ENCODE results near the gene HEXIM2. TPM values are rescaled to one million over a fixed set of nuclear protein-coding genes. Genes with fewer than 3 reads are reported as not detected.

Gene HEXIM2
- total RNA-seq, 1 experiment from 2014 or later, result 12.5 TPM

DNA sequence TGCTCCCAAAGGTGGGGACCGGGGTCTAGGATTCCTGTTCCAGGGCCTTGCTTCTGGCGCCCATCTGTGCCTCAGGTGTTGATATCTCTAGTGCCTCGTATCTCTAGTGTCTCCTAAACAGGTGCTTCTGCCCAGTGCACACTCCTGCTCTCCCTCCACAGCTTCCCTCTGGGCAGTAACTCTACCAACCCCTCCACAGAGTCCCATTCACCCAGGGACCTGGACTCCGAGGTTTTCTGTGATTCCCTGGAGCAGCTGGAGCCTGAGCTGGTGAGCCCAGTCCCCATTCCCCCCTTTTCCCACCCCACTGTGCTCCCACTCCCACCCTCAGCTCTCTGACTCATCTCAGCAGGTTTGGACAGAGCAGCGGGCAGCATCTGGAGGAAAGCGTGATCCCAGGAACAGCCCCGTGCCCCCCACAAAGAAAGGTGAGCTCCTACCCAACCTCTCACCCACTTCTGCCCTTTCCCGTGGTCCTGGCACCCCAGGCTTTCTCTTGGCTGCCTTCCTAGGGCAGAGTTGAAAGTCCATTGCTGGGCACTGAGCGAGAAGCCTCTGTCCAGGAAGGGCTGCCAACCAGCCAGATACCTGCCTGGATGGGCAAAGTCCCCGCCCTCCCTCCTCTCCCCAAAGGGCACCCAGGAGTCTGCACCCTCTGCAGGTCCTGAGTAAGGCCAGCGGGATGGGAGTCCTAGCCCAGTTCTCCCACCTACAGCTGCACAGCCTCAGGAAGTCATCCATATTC, 23.9 kb upstream of the HEXIM2 start:
- Mint-ChIP-seq H3K4me1 (peaks cover 9 to 17% of the 10 kb centered on the region in 2 experiments), H3K27ac (no peak overlapping the region), H3K27me3 (ENCODE audit: low read depth) (peaks cover 1% of the 10 kb centered on the region; the same call in 1 of the 2 replicates), H3K9me3 (peaks cover 3 to 5% of the 10 kb centered on the region in 2 experiments; a peak in 4 of 5 replicates), H3K4me3 (peak overlapping the region in 1 of 2 experiments; percentile 38; a peak in 1 of 5 replicates), H3K36me3 (ENCODE audit: insufficient read depth in 1 of 3, low read depth in 3 of 3) (peaks cover 3 to 6% (median 4%) of the 10 kb centered on the region in 3 experiments; a peak in 5 of 7 replicates)
- Histone ChIP-seq H3K9me3 (ENCODE audit: control insufficient read depth, low read depth, low read length) (no peaks in the 10 kb centered on the region), H3T11ph (ENCODE audit: low read length) (no peak overlapping the region), H2BK12ac (ENCODE audit: insufficient read length, low read depth, low read length) (no peak overlapping the region), H2AK5ac (ENCODE audit: insufficient read length, low read length) (no peak overlapping the region), H3K23me2 (ENCODE audit: insufficient read length, low read depth, low read length, poor library complexity, severe bottlenecking) (peaks cover 11% of the 10 kb centered on the region), H3K4me2 (ENCODE audit: insufficient read depth, insufficient read length, low read length) (no peak overlapping the region), H3K18ac (ENCODE audit: insufficient read length, low read depth, low read length) (no peak overlapping the region), H4K5ac (ENCODE audit: insufficient read length, low read depth, low read length) (no peak overlapping the region), H2BK120ac (ENCODE audit: low read depth, low read length, poor library complexity, severe bottlenecking) (no peak overlapping the region), H3K79me2 (ENCODE audit: insufficient read depth, low read length) (no peaks in the 10 kb centered on the region), H3K27ac (ENCODE audit: insufficient read length, low read depth, low read length) (no peak overlapping the region), H3K4me1 (ENCODE audit: insufficient read depth, low read length) (no peaks in the 10 kb centered on the region), H4K91ac (ENCODE audit: insufficient read length, low read depth, low read length) (no peak overlapping the region), H4K20me1 (ENCODE audit: control insufficient read depth, insufficient read depth, insufficient read length) (no peaks in the 10 kb centered on the region), H2AFZ (ENCODE audit: low read length) (no peak overlapping the region), H2BK20ac (ENCODE audit: low read depth, low read length, poor library complexity, severe bottlenecking) (no peak overlapping the region), H3K56ac (ENCODE audit: insufficient read length, low read depth, low read length) (no peak overlapping the region), H2BK5ac (ENCODE audit: insufficient read length, low read length) (no peak overlapping the region), H2BK15ac (ENCODE audit: low read depth, low read length) (no peak overlapping the region), H3K9ac (ENCODE audit: extremely low read depth, insufficient read length, low read length) (no peak overlapping the region), H3K14ac (ENCODE audit: insufficient read depth, low read length) (no peak overlapping the region), H4K8ac (replicated peaks; ENCODE audit: insufficient read length, low read depth, low read length) (no peak overlapping the region), H3K23ac (ENCODE audit: insufficient read length, low read depth, low read length) (no peak overlapping the region), H3K4ac (ENCODE audit: low read depth, low read length) (no peak overlapping the region), H3K27me3 (ENCODE audit: insufficient read depth, low read length) (no peaks in the 10 kb centered on the region), H3K79me1 (ENCODE audit: insufficient read depth, low read depth, low read length, poor library complexity, severe bottlenecking) (no peaks in the 10 kb centered on the region)
- DNase-seq, result no peak
- no CpG with 5 or more reads among the region's 11 CpGs for WGBS (ENCODE audit: extremely low coverage, insufficient read length, low lambda C conversion rate)
- TF ChIP-seq, protein P1, sequence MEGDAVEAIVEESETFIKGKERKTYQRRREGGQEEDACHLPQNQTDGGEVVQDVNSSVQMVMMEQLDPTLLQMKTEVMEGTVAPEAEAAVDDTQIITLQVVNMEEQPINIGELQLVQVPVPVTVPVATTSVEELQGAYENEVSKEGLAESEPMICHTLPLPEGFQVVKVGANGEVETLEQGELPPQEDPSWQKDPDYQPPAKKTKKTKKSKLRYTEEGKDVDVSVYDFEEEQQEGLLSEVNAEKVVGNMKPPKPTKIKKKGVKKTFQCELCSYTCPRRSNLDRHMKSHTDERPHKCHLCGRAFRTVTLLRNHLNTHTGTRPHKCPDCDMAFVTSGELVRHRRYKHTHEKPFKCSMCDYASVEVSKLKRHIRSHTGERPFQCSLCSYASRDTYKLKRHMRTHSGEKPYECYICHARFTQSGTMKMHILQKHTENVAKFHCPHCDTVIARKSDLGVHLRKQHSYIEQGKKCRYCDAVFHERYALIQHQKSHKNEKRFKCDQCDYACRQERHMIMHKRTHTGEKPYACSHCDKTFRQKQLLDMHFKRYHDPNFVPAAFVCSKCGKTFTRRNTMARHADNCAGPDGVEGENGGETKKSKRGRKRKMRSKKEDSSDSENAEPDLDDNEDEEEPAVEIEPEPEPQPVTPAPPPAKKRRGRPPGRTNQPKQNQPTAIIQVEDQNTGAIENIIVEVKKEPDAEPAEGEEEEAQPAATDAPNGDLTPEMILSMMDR (conservative IDR thresholded peaks at IDR 0.05), result no peak
